Measurements from ENCODE around the gene NEK6.

- TF ChIP-seq ZFP3 (CRISPR knock-in tag; IDR thresholded peaks at IDR 0.05) (no peak), ZFP30 (CRISPR knock-in tag; IDR thresholded peaks at IDR 0.05) (no peak), CREB5 (CRISPR knock-in tag; IDR thresholded peaks at IDR 0.05; ENCODE audit: low read depth) (no peak), RARB (CRISPR knock-in tag; IDR thresholded peaks at IDR 0.05) (no peak), SNAI2 (CRISPR knock-in tag; IDR thresholded peaks at IDR 0.05) (no peak), TCF4 (CRISPR knock-in tag; IDR thresholded peaks at IDR 0.05; ENCODE audit: borderline replicate concordance) (no peak), OSR1 (CRISPR knock-in tag; IDR thresholded peaks at IDR 0.05) (no peak), CSRNP3 (CRISPR knock-in tag; IDR thresholded peaks at IDR 0.05) (no peak), ZC3H10 (CRISPR knock-in tag; IDR thresholded peaks at IDR 0.05) (no peak), ESRRG (CRISPR knock-in tag; IDR thresholded peaks at IDR 0.05) (no peak), PPARA (CRISPR knock-in tag; IDR thresholded peaks at IDR 0.05; ENCODE audit: borderline replicate concordance) (no peak), PATZ1 (CRISPR knock-in tag; IDR thresholded peaks at IDR 0.05; ENCODE audit: borderline replicate concordance) (no peak), BACH2 (CRISPR knock-in tag; IDR thresholded peaks at IDR 0.05; ENCODE audit: borderline replicate concordance) (no peak)
Observed at GRCh38 chr9:124349267-124349666, 91.5 kb downstream of the NEK6 start.

Data from SK-N-SH treated with all-trans-retinoic acid at 6 μM for 48 hours (cell line).